HFF-Myc (cell line): ENCODE data around the gene SYNE2.

Experiments used
- DNase-seq: peaks from one replicate; pipeline ENCODE4 v3.0.0-alpha.2; 2011; ENCODE audit warnings: low read depth; ENCODE audit errors: extremely low read depth
- H3K4me3 ChIP-seq: replicated peaks from 2 replicates; pipeline ENCODE4 v1.5.1; 2011; ENCODE audit warnings: low read depth, mild to moderate bottlenecking, control low read depth, low read length
- CTCF ChIP-seq: IDR thresholded peaks from 2 replicates; pipeline ENCODE4 v1.5.1; 2012; ENCODE audit warnings: mild to moderate bottlenecking, low read depth, low read length, control low read depth; ENCODE audit errors: missing control alignments

The SYNE2 gene

GRCh38 chr14:63952933-63953437, 100.2 kb downstream of the SYNE2 start:
- TF ChIP-seq CTCF = no peak
- H3K4me3 ChIP-seq = no peak overlapping the region
- DNase-seq = no peak

GRCh38 chr14:63956326-63956725, 103.5 kb downstream of the SYNE2 start:
- H3K4me3 ChIP-seq = no peak overlapping the region
- no peak for TF ChIP-seq CTCF
- no peak for DNase-seq

GRCh38 chr14:63960926-63961567, 108.2 kb downstream of the SYNE2 start:
- TF ChIP-seq CTCF = no peak
- DNase-seq = no peak
- no peak overlapping the region for H3K4me3 ChIP-seq

- no peak for TF ChIP-seq CTCF
- DNase-seq = no peak
- H3K4me3 ChIP-seq = no peak overlapping the region
Observed at GRCh38 chr14:63962906-63963305, 110.1 kb downstream of the SYNE2 start.

- H3K4me3 ChIP-seq = no peak overlapping the region
- no peak for TF ChIP-seq CTCF
- no peak for DNase-seq
Observed at GRCh38 chr14:63963439-63963838, 110.6 kb downstream of the SYNE2 start.

- DNase-seq = no peak
- no peak overlapping the region for H3K4me3 ChIP-seq
- no peak for TF ChIP-seq CTCF
Observed at GRCh38 chr14:63964113-63964512, 111.3 kb downstream of the SYNE2 start.

- no peak for TF ChIP-seq CTCF
- H3K4me3 ChIP-seq = no peak overlapping the region
Observed at GRCh38 chr14:63966407-63966806, 113.6 kb downstream of the SYNE2 start.

More at GRCh38 chr14:63966407-63966806, 113.6 kb downstream of the SYNE2 start:
- DNase-seq = no peak
